Measurements from ENCODE around the gene GPR132.
"Not testable (repeated sequence)": the region's sequence is repeated elsewhere in the genome, so short reads cannot be mapped to it uniquely, and the experiment has no call there.

The GPR132 gene

GRCh38 chr14:105089746-105090492, 24.7 kb upstream of the GPR132 start:
- Histone ChIP-seq H3K36me3 (ENCODE audit: control insufficient read depth, insufficient read depth, low read length) (no peaks in the 10 kb centered on the region), H3K27me3 (ENCODE audit: control insufficient read depth, insufficient read depth, low read length) (peaks cover 38% of the 10 kb centered on the region), H3K9ac (ENCODE audit: low read length) (no peak overlapping the region), H3K9me3 (ENCODE audit: control insufficient read depth, low read length) (no peaks in the 10 kb centered on the region), H3K4me1 (ENCODE audit: control insufficient read depth, insufficient read depth, low read length) (peaks cover 69% of the 10 kb centered on the region), H3K4me3 (ENCODE audit: low read length) (no peak overlapping the region)

- no peaks in the 10 kb centered on the region for H3K9me3 ChIP-seq (ENCODE audit: control insufficient read depth, low read length)
- H3K27me3 ChIP-seq (ENCODE audit: control insufficient read depth, insufficient read depth, low read length), result peaks cover 43% of the 10 kb centered on the region
- H3K4me1 ChIP-seq (ENCODE audit: control insufficient read depth, insufficient read depth, low read length), result peaks cover 62% of the 10 kb centered on the region
Observed at GRCh38 chr14:105088812-105089745, 23.8 kb upstream of the GPR132 start.

GRCh38 chr14:105087963-105088811, 23.0 kb upstream of the GPR132 start:
- Histone ChIP-seq H3K36me3 (ENCODE audit: control insufficient read depth, insufficient read depth, low read length) (no peaks in the 10 kb centered on the region), H3K9ac (ENCODE audit: low read length) (no peak overlapping the region), H3K27me3 (ENCODE audit: control insufficient read depth, insufficient read depth, low read length) (peaks cover 43% of the 10 kb centered on the region), H3K4me1 (ENCODE audit: control insufficient read depth, insufficient read depth, low read length) (peaks cover 55% of the 10 kb centered on the region), H3K4me3 (ENCODE audit: low read length) (no peak overlapping the region), H3K9me3 (ENCODE audit: control insufficient read depth, low read length) (no peaks in the 10 kb centered on the region)

More at GRCh38 chr14:105088812-105089745, 23.8 kb upstream of the GPR132 start:
- H3K9ac ChIP-seq (ENCODE audit: low read length), result no peak overlapping the region
- no peak overlapping the region for H3K4me3 ChIP-seq (ENCODE audit: low read length)
- no peaks in the 10 kb centered on the region for H3K36me3 ChIP-seq (ENCODE audit: control insufficient read depth, insufficient read depth, low read length)

- H3K9ac ChIP-seq (ENCODE audit: low read length), result no peak overlapping the region
- peaks cover 41% of the 10 kb centered on the region for H3K27me3 ChIP-seq (ENCODE audit: control insufficient read depth, insufficient read depth, low read length)
- no peaks in the 10 kb centered on the region for H3K36me3 ChIP-seq (ENCODE audit: control insufficient read depth, insufficient read depth, low read length)
- peaks cover 50% of the 10 kb centered on the region for H3K4me1 ChIP-seq (ENCODE audit: control insufficient read depth, insufficient read depth, low read length)
- H3K9me3 ChIP-seq (ENCODE audit: control insufficient read depth, low read length), result no peaks in the 10 kb centered on the region
- no peak overlapping the region for H3K4me3 ChIP-seq (ENCODE audit: low read length)
Observed at GRCh38 chr14:105087308-105087962, 22.2 kb upstream of the GPR132 start.

- Histone ChIP-seq H3K27me3 (ENCODE audit: control insufficient read depth, insufficient read depth, low read length) (peaks cover 40% of the 10 kb centered on the region), H3K9ac (ENCODE audit: low read length) (no peak overlapping the region), H3K4me3 (ENCODE audit: low read length) (no peak overlapping the region), H3K9me3 (ENCODE audit: control insufficient read depth, low read length) (no peaks in the 10 kb centered on the region), H3K36me3 (ENCODE audit: control insufficient read depth, insufficient read depth, low read length) (no peaks in the 10 kb centered on the region), H3K4me1 (ENCODE audit: control insufficient read depth, insufficient read depth, low read length) (peaks cover 44% of the 10 kb centered on the region)
Observed at GRCh38 chr14:105086833-105087307, 21.6 kb upstream of the GPR132 start.

- Histone ChIP-seq H3K4me1 (ENCODE audit: control insufficient read depth, insufficient read depth, low read length) (peaks cover 33% of the 10 kb centered on the region), H3K27me3 (ENCODE audit: control insufficient read depth, insufficient read depth, low read length) (peaks cover 40% of the 10 kb centered on the region), H3K9me3 (ENCODE audit: control insufficient read depth, low read length) (no peaks in the 10 kb centered on the region), H3K4me3 (ENCODE audit: low read length) (no peak overlapping the region), H3K9ac (ENCODE audit: low read length) (no peak overlapping the region), H3K36me3 (ENCODE audit: control insufficient read depth, insufficient read depth, low read length) (no peaks in the 10 kb centered on the region)
Observed at GRCh38 chr14:105085766-105086165, 20.5 kb upstream of the GPR132 start.

GRCh38 chr14:105084741-105085571, 19.7 kb upstream of the GPR132 start:
- peaks cover 40% of the 10 kb centered on the region for H3K27me3 ChIP-seq (ENCODE audit: control insufficient read depth, insufficient read depth, low read length)

GRCh38 chr14:105083926-105084685, 18.9 kb upstream of the GPR132 start:
- Histone ChIP-seq H3K4me3 (ENCODE audit: low read length) (no peak overlapping the region), H3K9me3 (ENCODE audit: control insufficient read depth, low read length) (no peaks in the 10 kb centered on the region), H3K36me3 (ENCODE audit: control insufficient read depth, insufficient read depth, low read length) (no peaks in the 10 kb centered on the region), H3K27me3 (ENCODE audit: control insufficient read depth, insufficient read depth, low read length) (peaks cover 39% of the 10 kb centered on the region), H3K9ac (ENCODE audit: low read length) (no peak overlapping the region), H3K4me1 (ENCODE audit: control insufficient read depth, insufficient read depth, low read length) (peaks cover 24% of the 10 kb centered on the region)

More at GRCh38 chr14:105084741-105085571, 19.7 kb upstream of the GPR132 start:
- H3K4me3 ChIP-seq (ENCODE audit: low read length), result no peak overlapping the region
- H3K9ac ChIP-seq (ENCODE audit: low read length), result no peak overlapping the region
- H3K4me1 ChIP-seq (ENCODE audit: control insufficient read depth, insufficient read depth, low read length), result peaks cover 27% of the 10 kb centered on the region
- no peaks in the 10 kb centered on the region for H3K9me3 ChIP-seq (ENCODE audit: control insufficient read depth, low read length)
- H3K36me3 ChIP-seq (ENCODE audit: control insufficient read depth, insufficient read depth, low read length), result no peaks in the 10 kb centered on the region

- no peaks in the 10 kb centered on the region for H3K36me3 ChIP-seq (ENCODE audit: control insufficient read depth, insufficient read depth, low read length)
- no peak overlapping the region for H3K9ac ChIP-seq (ENCODE audit: low read length)
- peaks cover 25% of the 10 kb centered on the region for H3K27me3 ChIP-seq (ENCODE audit: control insufficient read depth, insufficient read depth, low read length)
- H3K4me3 ChIP-seq (ENCODE audit: low read length), result no peak overlapping the region
- H3K9me3 ChIP-seq (ENCODE audit: control insufficient read depth, low read length), result no peaks in the 10 kb centered on the region
- H3K4me1 ChIP-seq (ENCODE audit: control insufficient read depth, insufficient read depth, low read length), result peaks cover 12% of the 10 kb centered on the region
Observed at GRCh38 chr14:105082703-105083102, 17.5 kb upstream of the GPR132 start.

- H3K9ac ChIP-seq (ENCODE audit: low read length); H3K4me1 ChIP-seq (ENCODE audit: control insufficient read depth, insufficient read depth, low read length); H3K4me3 ChIP-seq (ENCODE audit: low read length); H3K9me3 ChIP-seq (ENCODE audit: control insufficient read depth, low read length); H3K36me3 ChIP-seq (ENCODE audit: control insufficient read depth, insufficient read depth, low read length): not testable (repeated sequence)
- H3K27me3 ChIP-seq (ENCODE audit: control insufficient read depth, insufficient read depth, low read length), result peaks cover 23% of the 10 kb centered on the region
Observed at GRCh38 chr14:105081473-105081872, 16.2 kb upstream of the GPR132 start.
